Measurements from ENCODE around the gene SLC25A20. TPM values are rescaled to one million over a fixed set of nuclear protein-coding genes. Genes with fewer than 3 reads are reported as not detected.

SLC25A20 gene
- polyA plus RNA-seq, 3 donors: 43.6 to 60.8 (median 56.1) TPM

DNA sequence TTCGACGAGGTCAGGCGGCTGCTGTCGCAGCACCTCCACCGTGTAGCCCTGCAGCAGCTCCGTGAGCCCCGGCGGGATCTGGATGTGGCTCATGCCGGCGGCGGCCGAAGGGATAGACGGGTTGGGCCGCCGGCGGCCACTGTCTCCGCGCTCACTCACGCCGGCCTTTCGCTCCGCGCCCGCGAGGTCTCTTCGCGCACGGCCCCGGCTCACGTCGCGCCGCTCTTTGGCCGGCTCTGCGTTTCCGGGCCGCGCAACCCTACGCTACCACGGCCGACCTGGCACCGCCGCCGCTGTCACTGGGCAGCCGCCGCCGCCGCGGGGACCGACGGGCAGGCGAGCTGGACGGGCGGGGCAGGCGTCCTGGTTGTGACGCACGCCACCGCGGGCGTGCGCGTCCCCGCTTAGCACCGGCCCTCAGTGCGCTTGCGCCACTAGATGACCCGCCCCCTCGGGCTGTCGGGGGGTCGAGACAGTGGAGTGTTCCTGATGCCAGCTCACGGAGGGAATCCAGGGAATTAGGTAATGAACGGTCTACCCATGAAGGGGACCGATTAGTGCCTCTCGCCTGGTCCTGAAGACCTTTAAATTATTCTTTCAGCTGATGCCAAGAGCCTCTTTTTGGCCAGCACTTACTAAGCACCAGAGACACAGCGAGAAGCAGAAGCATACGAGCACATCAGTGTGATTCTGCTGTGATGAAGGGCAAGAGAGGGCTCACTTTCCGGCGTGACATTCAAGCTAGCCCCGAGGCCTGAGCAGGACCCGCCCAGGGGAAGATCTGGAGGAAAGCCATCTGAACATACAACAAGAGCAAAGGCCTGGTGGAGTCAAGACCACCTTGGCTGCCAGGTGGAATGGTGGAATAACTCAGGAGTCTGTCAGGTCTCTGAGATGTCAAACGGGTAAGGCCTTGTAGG, 50.9 kb downstream of the SLC25A20 start, which contains the start of gene PRKAR2A:
PRKAR2A (minus strand) TSS at position 371 of the 920 bp plus-strand sequence; CDS start at position 93, 278 bp downstream.
- DNase-seq: peak; percentile 86 to 91 (median 88)
- Histone ChIP-seq H3K36me3 (replicated peaks in 1 of 2; ENCODE audit: control insufficient read depth in 1 of 2, insufficient read depth in 2 of 2, low read length in 2 of 2) (peaks cover 0 to 1% of the 10 kb centered on the region in 2 donors), H3K27ac (ENCODE audit: low read depth in 1 of 2, low read length in 2 of 2) (peak within 1 kb of the TSS; percentile 87 to 89), H2AFZ (ENCODE audit: insufficient read depth, low read depth, low read length, poor library complexity, severe bottlenecking) (peak within 1 kb of the TSS; percentile 92), H3K9ac (ENCODE audit: insufficient read depth, low read length, poor library complexity, severe bottlenecking) (peak within 1 kb of the TSS; percentile 88), H3K79me2 (ENCODE audit: insufficient read depth, low read length) (peaks cover 25% of the 10 kb centered on the region), H3K27me3 (ENCODE audit: control insufficient read depth in 2 of 2, insufficient read depth in 2 of 2, low read length in 2 of 2) (no peaks in the 10 kb centered on the region), H3K4me1 (ENCODE audit: control insufficient read depth in 1 of 2, insufficient read depth in 2 of 2, low read length in 2 of 2) (peaks cover 21 to 27% of the 10 kb centered on the region in 2 donors), H3K4me3 (replicated peaks in 1 of 3; ENCODE audit: low read depth in 2 of 3, low read length in 3 of 3) (peak within 1 kb of the TSS; percentile 84 to 94 (median 89)), H4K20me1 (ENCODE audit: insufficient read depth, low read length) (peaks cover 14% of the 10 kb centered on the region), H3K4me2 (replicated peaks; ENCODE audit: extremely low read depth, low read length, poor library complexity, severe bottlenecking) (peak within 1 kb of the TSS; percentile 94), H3K9me3 (replicated peaks in 1 of 2; ENCODE audit: control insufficient read depth in 1 of 2, insufficient read depth in 1 of 2, low read length in 2 of 2) (no peaks in the 10 kb centered on the region)
- Mint-ChIP-seq H3K27me3 (ENCODE audit: low read depth in 3 of 3) (peaks cover 0 to 2% (median 1%) of the 10 kb centered on the region in 3 donors), H3K36me3 (peaks cover 7 to 11% of the 10 kb centered on the region in 2 donors), H3K4me3 (peak within 1 kb of the TSS; percentile 88 to 93), H3K9me3 (no peaks in the 10 kb centered on the region), H3K27ac (peak within 1 kb of the TSS; percentile 88 to 98 (median 96)), H3K4me1 (peaks cover 29% of the 10 kb centered on the region)
- TF ChIP-seq, protein P1, sequence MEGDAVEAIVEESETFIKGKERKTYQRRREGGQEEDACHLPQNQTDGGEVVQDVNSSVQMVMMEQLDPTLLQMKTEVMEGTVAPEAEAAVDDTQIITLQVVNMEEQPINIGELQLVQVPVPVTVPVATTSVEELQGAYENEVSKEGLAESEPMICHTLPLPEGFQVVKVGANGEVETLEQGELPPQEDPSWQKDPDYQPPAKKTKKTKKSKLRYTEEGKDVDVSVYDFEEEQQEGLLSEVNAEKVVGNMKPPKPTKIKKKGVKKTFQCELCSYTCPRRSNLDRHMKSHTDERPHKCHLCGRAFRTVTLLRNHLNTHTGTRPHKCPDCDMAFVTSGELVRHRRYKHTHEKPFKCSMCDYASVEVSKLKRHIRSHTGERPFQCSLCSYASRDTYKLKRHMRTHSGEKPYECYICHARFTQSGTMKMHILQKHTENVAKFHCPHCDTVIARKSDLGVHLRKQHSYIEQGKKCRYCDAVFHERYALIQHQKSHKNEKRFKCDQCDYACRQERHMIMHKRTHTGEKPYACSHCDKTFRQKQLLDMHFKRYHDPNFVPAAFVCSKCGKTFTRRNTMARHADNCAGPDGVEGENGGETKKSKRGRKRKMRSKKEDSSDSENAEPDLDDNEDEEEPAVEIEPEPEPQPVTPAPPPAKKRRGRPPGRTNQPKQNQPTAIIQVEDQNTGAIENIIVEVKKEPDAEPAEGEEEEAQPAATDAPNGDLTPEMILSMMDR (IDR thresholded peaks at IDR 0.05): no peak
- WGBS (ENCODE audit: insufficient coverage): 2% methylated on average over 78 of the region's 81 CpGs
- intact Hi-C loops (cut with micrococcal nuclease): loop anchor here (5.0 to 10.0 kb wide), 2 partner anchors 35 to 77 kb away; no protein-coding TSS in a partner anchor

DNA sequence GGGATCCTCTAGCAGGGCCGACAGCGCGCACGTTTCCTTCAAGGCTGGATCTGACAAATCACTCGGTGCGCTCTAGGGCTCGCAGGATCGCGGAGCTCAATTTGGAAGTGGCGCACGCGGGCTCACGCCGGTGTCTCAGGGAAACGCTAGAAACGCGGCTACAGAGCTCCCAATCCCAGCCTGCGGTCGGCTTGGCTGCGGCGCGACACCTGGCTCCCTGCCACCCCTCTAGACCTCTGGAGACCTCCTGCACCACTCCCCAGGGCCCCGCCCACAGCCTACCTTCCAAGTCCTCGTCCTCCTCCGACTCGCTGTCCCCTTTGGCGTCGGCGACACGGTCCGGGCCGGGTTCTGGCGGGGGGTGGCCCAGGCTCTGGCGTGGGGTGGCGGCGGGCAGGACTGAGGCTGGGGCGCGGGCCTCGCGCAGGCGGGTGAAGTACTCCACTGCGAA, 51.6 kb downstream of the SLC25A20 start:
- WGBS (ENCODE audit: insufficient coverage): under 1% methylated on average over 41 of the region's 42 CpGs
- peak overlapping the region; percentile 94 for H3K4me2 ChIP-seq (replicated peaks; ENCODE audit: extremely low read depth, low read length, poor library complexity, severe bottlenecking)
- peak; percentile 28 to 40 (median 33) for DNase-seq
- no peaks in the 10 kb centered on the region for H3K9me3 ChIP-seq (replicated peaks in 1 of 2; ENCODE audit: control insufficient read depth in 1 of 2, insufficient read depth in 1 of 2, low read length in 2 of 2)
- H3K36me3 Mint-ChIP-seq: peaks cover 7 to 10% of the 10 kb centered on the region in 2 donors
- peak overlapping the region; percentile 92 for H2AFZ ChIP-seq (ENCODE audit: insufficient read depth, low read depth, low read length, poor library complexity, severe bottlenecking)
- peaks cover 0 to 1% (median 0%) of the 10 kb centered on the region in 3 donors for H3K27me3 Mint-ChIP-seq (ENCODE audit: low read depth in 3 of 3)
- H3K9me3 Mint-ChIP-seq: no peaks in the 10 kb centered on the region
- peaks cover 25% of the 10 kb centered on the region for H3K79me2 ChIP-seq (ENCODE audit: insufficient read depth, low read length)
- H3K27ac Mint-ChIP-seq: peak overlapping the region; percentile 86 to 98 (median 92)
- H3K27me3 ChIP-seq (ENCODE audit: control insufficient read depth in 2 of 2, insufficient read depth in 2 of 2, low read length in 2 of 2): no peaks in the 10 kb centered on the region
- H3K4me1 Mint-ChIP-seq: peaks cover 32% of the 10 kb centered on the region
- H4K20me1 ChIP-seq (ENCODE audit: insufficient read depth, low read length): peaks cover 14% of the 10 kb centered on the region
- peak overlapping the region; percentile 88 for H3K9ac ChIP-seq (ENCODE audit: insufficient read depth, low read length, poor library complexity, severe bottlenecking)
- peaks cover 21 to 27% of the 10 kb centered on the region in 2 donors for H3K4me1 ChIP-seq (ENCODE audit: control insufficient read depth in 1 of 2, insufficient read depth in 2 of 2, low read length in 2 of 2)
- TF ChIP-seq, protein P1 (IDR thresholded peaks at IDR 0.05): no peak
- intact Hi-C loops (cut with micrococcal nuclease): loop anchor here (5.0 to 10.0 kb wide), 2 partner anchors 35 to 78 kb away; no protein-coding TSS in a partner anchor
- H3K4me3 Mint-ChIP-seq: peak overlapping the region; percentile 88 to 93
- peak overlapping the region; percentile 87 to 89 for H3K27ac ChIP-seq (ENCODE audit: low read depth in 1 of 2, low read length in 2 of 2)
- peak overlapping the region; percentile 84 to 94 (median 89) for H3K4me3 ChIP-seq (replicated peaks in 1 of 3; ENCODE audit: low read depth in 2 of 3, low read length in 3 of 3)
- H3K36me3 ChIP-seq (replicated peaks in 1 of 2; ENCODE audit: control insufficient read depth in 1 of 2, insufficient read depth in 2 of 2, low read length in 2 of 2): no peaks in the 10 kb centered on the region

All from CD14-positive monocyte (primary cell).